ENCODE data around the gene TCF3.

Gene TCF3

GRCh38 chr19:1616396-1616795 lies 36.0 kb downstream of the TCF3 start:
- no peak overlapping the region for H2AK5ac ChIP-seq (ENCODE audit: low read length)
- no peak overlapping the region for H3K56ac ChIP-seq (ENCODE audit: low read length)
- no peak overlapping the region for H3K18ac ChIP-seq (ENCODE audit: low read length)
- no peak overlapping the region for H2BK5ac ChIP-seq (ENCODE audit: low read length)
- no peaks in the 10 kb centered on the region for H3K79me2 ChIP-seq (ENCODE audit: control insufficient read depth, insufficient read depth, low read length)
- H2BK120ac ChIP-seq (ENCODE audit: low read depth, low read length), result no peak overlapping the region
- no peak overlapping the region for H3K4ac ChIP-seq (ENCODE audit: low read depth, low read length)
- no peak overlapping the region for H4K8ac ChIP-seq (ENCODE audit: low read depth, low read length)
- no peak for DNase-seq
- no peaks in the 10 kb centered on the region for H3K27me3 ChIP-seq (ENCODE audit: insufficient read depth, low read length, poor library complexity)
- H3K36me3 ChIP-seq (ENCODE audit: control insufficient read depth, insufficient read depth, low read length), result peaks cover 34% of the 10 kb centered on the region
- no peak overlapping the region for H3K27ac ChIP-seq (ENCODE audit: low read depth, low read length)
- H3K4me1 ChIP-seq (ENCODE audit: control insufficient read depth, low read depth, low read length), result no peaks in the 10 kb centered on the region
- WGBS (ENCODE audit: extremely low coverage, insufficient coverage, low lambda C conversion rate), result no CpG with 5 or more reads among the region's 8 CpGs
- no peak overlapping the region for H3K4me3 ChIP-seq (ENCODE audit: low read length)
- peaks cover 3% of the 10 kb centered on the region for H3K79me1 ChIP-seq (ENCODE audit: low read length)
- no peak overlapping the region for H3K4me2 ChIP-seq (ENCODE audit: low read length)
- no peak overlapping the region for H2BK15ac ChIP-seq (replicated peaks; ENCODE audit: low read depth)
- H3K23ac ChIP-seq (ENCODE audit: low read length), result no peak overlapping the region
- no peak overlapping the region for H3K9ac ChIP-seq (ENCODE audit: low read length)
- H4K5ac ChIP-seq (ENCODE audit: low read length), result no peak overlapping the region

- no peak overlapping the region for H2BK15ac ChIP-seq (replicated peaks; ENCODE audit: low read depth)
Observed at GRCh38 chr19:1615156-1615765, 37.2 kb downstream of the TCF3 start.

GRCh38 chr19:1613808-1614570 lies 38.4 kb downstream of the TCF3 start:
- H4K5ac ChIP-seq (ENCODE audit: low read length), result no peak overlapping the region
- no peak overlapping the region for H2AK5ac ChIP-seq (ENCODE audit: low read length)
- no peaks in the 10 kb centered on the region for H3K79me2 ChIP-seq (ENCODE audit: control insufficient read depth, insufficient read depth, low read length)
- no peak overlapping the region for H2BK15ac ChIP-seq (replicated peaks; ENCODE audit: low read depth)
- H3K27ac ChIP-seq (ENCODE audit: low read depth, low read length), result no peak overlapping the region
- DNase-seq, result no peak
- no CpG with 5 or more reads among the region's 32 CpGs for WGBS (ENCODE audit: extremely low coverage, insufficient coverage, low lambda C conversion rate)
- H3K4me2 ChIP-seq (ENCODE audit: low read length), result no peak overlapping the region
- H2BK120ac ChIP-seq (ENCODE audit: low read depth, low read length), result no peak overlapping the region
- no peak overlapping the region for H3K23ac ChIP-seq (ENCODE audit: low read length)
- no peaks in the 10 kb centered on the region for H3K4me1 ChIP-seq (ENCODE audit: control insufficient read depth, low read depth, low read length)
- no peaks in the 10 kb centered on the region for H3K27me3 ChIP-seq (ENCODE audit: insufficient read depth, low read length, poor library complexity)
- no peak overlapping the region for H4K8ac ChIP-seq (ENCODE audit: low read depth, low read length)
- no peak overlapping the region for H3K18ac ChIP-seq (ENCODE audit: low read length)
- H3K56ac ChIP-seq (ENCODE audit: low read length), result no peak overlapping the region
- H2BK5ac ChIP-seq (ENCODE audit: low read length), result no peak overlapping the region
- peaks cover 3% of the 10 kb centered on the region for H3K79me1 ChIP-seq (ENCODE audit: low read length)
- H3K4me3 ChIP-seq (ENCODE audit: low read length), result no peak overlapping the region
- no peak overlapping the region for H3K9ac ChIP-seq (ENCODE audit: low read length)
- H3K4ac ChIP-seq (ENCODE audit: low read depth, low read length), result no peak overlapping the region
- peaks cover 37% of the 10 kb centered on the region for H3K36me3 ChIP-seq (ENCODE audit: control insufficient read depth, insufficient read depth, low read length)

More at GRCh38 chr19:1615156-1615765, 37.2 kb downstream of the TCF3 start:
- Histone ChIP-seq H3K27me3 (ENCODE audit: insufficient read depth, low read length, poor library complexity) (no peaks in the 10 kb centered on the region), H3K4me1 (ENCODE audit: control insufficient read depth, low read depth, low read length) (no peaks in the 10 kb centered on the region), H3K4me2 (ENCODE audit: low read length) (no peak overlapping the region), H3K9ac (ENCODE audit: low read length) (no peak overlapping the region), H3K23ac (ENCODE audit: low read length) (no peak overlapping the region), H3K4ac (ENCODE audit: low read depth, low read length) (no peak overlapping the region), H3K79me1 (ENCODE audit: low read length) (peaks cover 3% of the 10 kb centered on the region), H3K27ac (ENCODE audit: low read depth, low read length) (no peak overlapping the region), H2AK5ac (ENCODE audit: low read length) (no peak overlapping the region), H3K36me3 (ENCODE audit: control insufficient read depth, insufficient read depth, low read length) (peaks cover 36% of the 10 kb centered on the region), H4K8ac (ENCODE audit: low read depth, low read length) (no peak overlapping the region), H3K18ac (ENCODE audit: low read length) (no peak overlapping the region), H3K4me3 (ENCODE audit: low read length) (no peak overlapping the region), H2BK120ac (ENCODE audit: low read depth, low read length) (no peak overlapping the region), H2BK5ac (ENCODE audit: low read length) (no peak overlapping the region), H4K5ac (ENCODE audit: low read length) (no peak overlapping the region), H3K56ac (ENCODE audit: low read length) (no peak overlapping the region), H3K79me2 (ENCODE audit: control insufficient read depth, insufficient read depth, low read length) (no peaks in the 10 kb centered on the region)
- WGBS (ENCODE audit: extremely low coverage, insufficient coverage, low lambda C conversion rate), result no CpG with 5 or more reads among the region's 41 CpGs
- no peak for DNase-seq

- DNase-seq, result no peak
- Histone ChIP-seq H3K4me3 (ENCODE audit: low read length) (no peak overlapping the region), H3K36me3 (ENCODE audit: control insufficient read depth, insufficient read depth, low read length) (peaks cover 37% of the 10 kb centered on the region), H2AK5ac (ENCODE audit: low read length) (no peak overlapping the region), H3K4me1 (ENCODE audit: control insufficient read depth, low read depth, low read length) (no peaks in the 10 kb centered on the region), H3K79me1 (ENCODE audit: low read length) (peaks cover 1% of the 10 kb centered on the region), H3K18ac (ENCODE audit: low read length) (no peak overlapping the region), H3K79me2 (ENCODE audit: control insufficient read depth, insufficient read depth, low read length) (no peaks in the 10 kb centered on the region), H2BK5ac (ENCODE audit: low read length) (no peak overlapping the region), H3K23ac (ENCODE audit: low read length) (no peak overlapping the region), H3K9ac (ENCODE audit: low read length) (no peak overlapping the region), H4K5ac (ENCODE audit: low read length) (no peak overlapping the region), H2BK120ac (ENCODE audit: low read depth, low read length) (no peak overlapping the region), H2BK15ac (replicated peaks; ENCODE audit: low read depth) (no peak overlapping the region), H3K27ac (ENCODE audit: low read depth, low read length) (no peak overlapping the region), H3K27me3 (ENCODE audit: insufficient read depth, low read length, poor library complexity) (no peaks in the 10 kb centered on the region), H3K56ac (ENCODE audit: low read length) (no peak overlapping the region), H3K4me2 (ENCODE audit: low read length) (no peak overlapping the region), H3K4ac (ENCODE audit: low read depth, low read length) (no peak overlapping the region), H4K8ac (ENCODE audit: low read depth, low read length) (no peak overlapping the region)
- no CpG with 5 or more reads among the region's 9 CpGs for WGBS (ENCODE audit: extremely low coverage, insufficient coverage, low lambda C conversion rate)
Observed at GRCh38 chr19:1613146-1613545, 39.3 kb downstream of the TCF3 start.

GRCh38 chr19:1612114-1613086 lies 40.0 kb downstream of the TCF3 start:
- no peak overlapping the region for H3K4me2 ChIP-seq (ENCODE audit: low read length)
- no peak overlapping the region for H3K56ac ChIP-seq (ENCODE audit: low read length)
- no CpG with 5 or more reads among the region's 39 CpGs for WGBS (ENCODE audit: extremely low coverage, insufficient coverage, low lambda C conversion rate)
- H4K8ac ChIP-seq (ENCODE audit: low read depth, low read length), result no peak overlapping the region
- H2BK15ac ChIP-seq (replicated peaks; ENCODE audit: low read depth), result no peak overlapping the region
- no peaks in the 10 kb centered on the region for H3K79me1 ChIP-seq (ENCODE audit: low read length)
- no peaks in the 10 kb centered on the region for H3K4me1 ChIP-seq (ENCODE audit: control insufficient read depth, low read depth, low read length)
- no peak overlapping the region for H3K4me3 ChIP-seq (ENCODE audit: low read length)
- no peak overlapping the region for H3K4ac ChIP-seq (ENCODE audit: low read depth, low read length)
- H3K27ac ChIP-seq (ENCODE audit: low read depth, low read length), result no peak overlapping the region
- DNase-seq, result no peak
- no peak overlapping the region for H2AK5ac ChIP-seq (ENCODE audit: low read length)
- no peak overlapping the region for H3K18ac ChIP-seq (ENCODE audit: low read length)
- no peak overlapping the region for H3K23ac ChIP-seq (ENCODE audit: low read length)
- no peaks in the 10 kb centered on the region for H3K27me3 ChIP-seq (ENCODE audit: insufficient read depth, low read length, poor library complexity)
- H3K9ac ChIP-seq (ENCODE audit: low read length), result no peak overlapping the region
- no peak overlapping the region for H2BK5ac ChIP-seq (ENCODE audit: low read length)
- H3K36me3 ChIP-seq (ENCODE audit: control insufficient read depth, insufficient read depth, low read length), result peaks cover 33% of the 10 kb centered on the region
- no peak overlapping the region for H4K5ac ChIP-seq (ENCODE audit: low read length)
- no peaks in the 10 kb centered on the region for H3K79me2 ChIP-seq (ENCODE audit: control insufficient read depth, insufficient read depth, low read length)
- no peak overlapping the region for H2BK120ac ChIP-seq (ENCODE audit: low read depth, low read length)
